Neural crest cell (in vitro differentiated cells): ENCODE results near the gene POU2F1. TPM values are rescaled to one million over a fixed set of nuclear protein-coding genes. Genes with fewer than 3 reads are reported as not detected.
A peak's percentile ranks its signal among the peaks of the same experiment; 100 is the strongest.

Experiments used
- DNase-seq: peaks from one replicate; pipeline ENCODE4 v3.0.0; 2021; ENCODE audit warnings: low read depth, mixed read lengths, low spot score
- H3K27ac Mint-ChIP-seq: one replicate; pipeline ENCODE4 v1.8.0; 2021; ENCODE audit warnings: mild to moderate bottlenecking, mixed read lengths; ENCODE audit not compliant: unreplicated experiment
- H3K27me3 Mint-ChIP-seq: 2 replicates; pipeline ENCODE4 v1.8.0; 2021; ENCODE audit warnings: low read depth, mild to moderate bottlenecking, mixed read lengths
- H3K36me3 Mint-ChIP-seq: 2 replicates; pipeline ENCODE4 v1.8.0; 2021; ENCODE audit warnings: low read depth, mild to moderate bottlenecking, mixed read lengths
- H3K4me1 Mint-ChIP-seq: 2 replicates; pipeline ENCODE4 v1.8.0; 2021; ENCODE audit warnings: mixed read lengths
- H3K4me3 Mint-ChIP-seq: one replicate; pipeline ENCODE4 v1.8.0; 2021; ENCODE audit warnings: mild to moderate bottlenecking, mixed read lengths
- H3K9me3 Mint-ChIP-seq: 2 replicates; pipeline ENCODE4 v1.8.0; 2021; ENCODE audit warnings: mixed read lengths
- long read RNA-seq: library from polyadenylated mRNA; unstranded; transcript quantifications from one replicate; pipeline ENCODE4 v2.0.0, GENCODE V29; 2020
- total RNA-seq: library from RNA; stranded (reverse); gene quantifications from 2 replicates; pipeline ENCODE4 v1.2.1, GENCODE V29; 2021
- TF ChIP-seq, protein P1 (sequence below): fragments of 200-600 bp; sonication (generic); conservative IDR thresholded peaks from 2 replicates; pipeline ENCODE4 v1.5.0; 2021; ENCODE audit warnings: antibody characterized with exemption, mild to moderate bottlenecking

The POU2F1 gene
- total RNA-seq = 40.1 and 52.6 TPM in 2 replicates
- long read RNA-seq, full-length matches to known transcripts = 1 of 25 reads
- long read RNA-seq, partial matches to known transcripts = 13 of 25 reads
- long read RNA-seq, other reads (novel, unspliced or antisense) = 11 of 25 reads

DNA sequence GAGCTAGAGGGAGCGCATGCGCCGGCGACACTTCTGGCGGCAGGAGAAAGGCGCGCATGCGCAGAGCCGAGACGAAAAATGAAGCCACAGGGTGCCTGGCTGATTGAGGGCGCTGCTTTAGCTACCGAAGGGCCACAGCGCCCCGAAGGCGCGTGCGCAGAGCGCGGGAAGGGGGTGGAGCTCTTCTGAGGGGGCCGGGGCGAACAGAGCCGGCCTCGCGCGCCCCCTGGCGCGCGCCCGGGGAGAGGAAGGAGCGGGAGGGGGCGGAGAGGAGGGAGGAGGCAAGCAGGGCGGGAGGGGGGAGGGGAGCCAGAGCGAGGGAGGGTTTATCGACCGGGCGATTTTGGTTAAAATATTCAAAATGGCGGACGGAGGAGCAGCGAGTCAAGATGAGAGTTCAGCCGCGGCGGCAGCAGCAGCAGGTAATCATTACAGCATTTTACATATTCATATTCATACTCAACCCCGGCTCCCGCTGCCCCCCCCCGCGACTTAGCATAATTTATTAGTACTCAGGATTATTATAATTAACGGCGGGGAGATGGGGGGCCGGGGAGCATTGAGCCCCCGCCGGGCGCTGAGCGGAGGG, at the start of gene POU2F1:
TSS of gene POU2F1 (plus strand) at position 350 of the 589 bp plus-strand sequence. CDS start at position 362, 12 bp downstream.
- no peaks in the 10 kb centered on the region for H3K36me3 Mint-ChIP-seq
- peaks cover 7% of the 10 kb centered on the region for H3K27me3 Mint-ChIP-seq
- H3K4me1 Mint-ChIP-seq = peaks cover 48% of the 10 kb centered on the region
- peaks cover 6% of the 10 kb centered on the region for H3K9me3 Mint-ChIP-seq
- peak within 1 kb of the TSS; percentile 99 for H3K4me3 Mint-ChIP-seq
- TF ChIP-seq, protein P1, sequence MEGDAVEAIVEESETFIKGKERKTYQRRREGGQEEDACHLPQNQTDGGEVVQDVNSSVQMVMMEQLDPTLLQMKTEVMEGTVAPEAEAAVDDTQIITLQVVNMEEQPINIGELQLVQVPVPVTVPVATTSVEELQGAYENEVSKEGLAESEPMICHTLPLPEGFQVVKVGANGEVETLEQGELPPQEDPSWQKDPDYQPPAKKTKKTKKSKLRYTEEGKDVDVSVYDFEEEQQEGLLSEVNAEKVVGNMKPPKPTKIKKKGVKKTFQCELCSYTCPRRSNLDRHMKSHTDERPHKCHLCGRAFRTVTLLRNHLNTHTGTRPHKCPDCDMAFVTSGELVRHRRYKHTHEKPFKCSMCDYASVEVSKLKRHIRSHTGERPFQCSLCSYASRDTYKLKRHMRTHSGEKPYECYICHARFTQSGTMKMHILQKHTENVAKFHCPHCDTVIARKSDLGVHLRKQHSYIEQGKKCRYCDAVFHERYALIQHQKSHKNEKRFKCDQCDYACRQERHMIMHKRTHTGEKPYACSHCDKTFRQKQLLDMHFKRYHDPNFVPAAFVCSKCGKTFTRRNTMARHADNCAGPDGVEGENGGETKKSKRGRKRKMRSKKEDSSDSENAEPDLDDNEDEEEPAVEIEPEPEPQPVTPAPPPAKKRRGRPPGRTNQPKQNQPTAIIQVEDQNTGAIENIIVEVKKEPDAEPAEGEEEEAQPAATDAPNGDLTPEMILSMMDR = peak; percentile 63
- peak within 1 kb of the TSS; percentile 98 for H3K27ac Mint-ChIP-seq
- peak; percentile 99 for DNase-seq

DNA sequence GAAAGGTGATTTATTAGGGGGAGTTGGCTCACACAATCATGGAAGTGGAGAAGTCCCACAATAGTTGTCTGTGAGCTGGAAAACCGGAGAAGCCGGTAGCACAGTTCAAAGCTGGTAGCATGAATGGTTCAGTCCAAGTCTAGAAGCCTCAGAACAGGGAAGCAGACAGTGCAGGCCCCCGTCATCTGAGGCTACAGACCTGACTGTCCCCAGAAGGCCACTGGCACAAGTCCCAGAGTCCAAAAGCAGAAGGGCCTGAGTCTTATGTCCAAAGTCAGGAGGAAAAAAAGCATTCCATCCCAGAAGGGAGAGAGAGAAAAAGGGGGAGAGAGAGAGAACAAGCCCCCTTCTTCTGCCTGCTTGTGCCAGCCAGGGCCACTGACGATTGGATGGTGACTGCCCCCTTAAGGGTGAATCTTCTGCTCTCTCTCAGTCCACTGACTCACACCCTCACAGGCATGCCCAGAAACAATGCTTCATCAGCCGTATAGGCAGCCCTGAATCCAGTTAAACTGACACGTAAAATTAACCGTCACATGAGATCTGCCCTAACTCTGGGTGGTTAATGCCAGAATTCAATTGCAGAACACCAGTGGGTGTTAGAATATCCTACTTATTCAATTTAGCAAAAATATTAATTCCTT, 49.3 kb upstream of the POU2F1 start:
- Mint-ChIP-seq H3K27me3 (peaks cover 10% of the 10 kb centered on the region), H3K27ac (no peak overlapping the region), H3K4me3 (no peak overlapping the region), H3K36me3 (peaks cover 2% of the 10 kb centered on the region), H3K4me1 (peaks cover 11% of the 10 kb centered on the region), H3K9me3 (no peaks in the 10 kb centered on the region)
- TF ChIP-seq, protein P1 = no peak
- no peak for DNase-seq

DNA sequence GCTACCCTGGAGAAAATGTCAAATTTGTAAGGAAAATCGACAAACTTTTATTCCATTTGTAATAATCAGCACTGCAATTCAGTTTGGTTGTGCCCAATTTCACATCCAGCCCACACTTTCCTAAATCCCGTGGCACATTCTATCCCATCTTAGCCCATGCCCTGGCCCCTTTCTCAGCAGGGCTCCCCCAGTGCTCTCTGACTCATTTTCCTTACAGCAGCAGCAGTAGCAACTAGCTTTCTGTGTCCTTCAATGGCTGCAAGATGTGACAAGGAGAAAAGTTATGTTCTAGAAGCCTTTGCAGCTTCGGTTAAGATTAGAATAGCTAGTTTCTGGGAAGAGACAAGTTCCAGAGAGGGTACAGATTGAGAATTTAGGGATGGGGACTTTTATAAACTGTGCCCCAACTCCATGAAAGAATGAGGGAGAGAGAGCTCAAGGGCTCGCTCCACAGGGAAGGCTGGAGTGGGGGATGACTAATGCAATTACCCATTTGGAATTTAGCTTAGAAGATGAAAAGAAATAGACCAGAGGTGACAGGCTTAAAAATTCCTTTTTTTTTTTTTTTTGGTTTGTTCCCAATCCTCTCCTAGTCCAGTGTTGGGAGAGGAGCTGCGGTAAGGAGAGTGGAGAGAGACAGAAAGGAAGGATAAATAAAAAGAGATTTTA, 47.0 kb upstream of the POU2F1 start:
- peaks cover 4% of the 10 kb centered on the region for H3K9me3 Mint-ChIP-seq
- H3K27me3 Mint-ChIP-seq = peaks cover 3% of the 10 kb centered on the region
- H3K4me1 Mint-ChIP-seq = peaks cover 10% of the 10 kb centered on the region
- TF ChIP-seq, protein P1 = no peak
- DNase-seq = no peak
- no peak overlapping the region for H3K27ac Mint-ChIP-seq
- no peaks in the 10 kb centered on the region for H3K36me3 Mint-ChIP-seq
- no peak overlapping the region for H3K4me3 Mint-ChIP-seq

DNA sequence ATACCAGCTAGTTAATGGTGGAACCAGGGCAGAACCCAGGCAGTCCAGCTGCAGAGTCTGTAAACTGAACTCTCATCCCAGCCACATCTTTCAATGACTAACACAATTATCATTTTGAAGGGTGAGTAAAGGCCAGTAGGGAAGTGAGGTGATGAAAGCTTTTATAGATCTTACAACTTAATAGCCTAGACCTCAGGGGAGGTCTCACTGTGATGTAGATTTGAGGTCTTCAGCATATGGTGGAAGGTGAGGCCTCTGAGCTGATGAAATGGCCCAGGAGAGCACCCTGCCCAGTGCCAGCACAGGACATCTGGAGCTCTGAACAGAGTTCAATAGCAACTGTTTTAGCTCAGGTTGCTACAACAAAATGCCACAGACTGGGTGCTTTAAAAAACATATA, 44.8 kb upstream of the POU2F1 start:
- Mint-ChIP-seq H3K4me3 (no peak overlapping the region), H3K9me3 (peaks cover 4% of the 10 kb centered on the region), H3K36me3 (no peaks in the 10 kb centered on the region), H3K27me3 (peaks cover 3% of the 10 kb centered on the region), H3K4me1 (peaks cover 10% of the 10 kb centered on the region), H3K27ac (no peak overlapping the region)
- TF ChIP-seq, protein P1 = no peak
- no peak for DNase-seq

DNA sequence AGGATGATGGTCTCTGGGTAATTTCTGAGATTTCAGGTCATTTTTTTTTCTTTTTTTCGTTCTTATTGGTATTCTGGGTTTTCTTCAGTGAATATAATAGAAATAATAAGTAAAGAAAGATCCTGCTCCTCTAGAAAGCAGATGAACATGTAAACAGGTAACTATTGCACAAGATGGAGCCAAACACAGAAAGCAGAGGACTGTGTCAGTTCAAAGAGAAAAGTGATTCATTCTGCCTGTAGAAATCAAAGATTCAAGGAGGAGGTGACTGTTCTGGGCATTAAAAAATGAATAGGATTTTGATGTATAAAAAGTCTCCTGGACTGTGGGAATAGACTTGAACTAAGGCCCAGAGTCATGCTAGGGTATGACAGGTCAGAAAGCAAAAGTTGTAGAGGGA, 41.9 kb upstream of the POU2F1 start:
- H3K9me3 Mint-ChIP-seq = peaks cover 7% of the 10 kb centered on the region
- no peak overlapping the region for H3K4me3 Mint-ChIP-seq
- H3K27ac Mint-ChIP-seq = no peak overlapping the region
- DNase-seq = no peak
- H3K4me1 Mint-ChIP-seq = peaks cover 6% of the 10 kb centered on the region
- no peaks in the 10 kb centered on the region for H3K36me3 Mint-ChIP-seq
- H3K27me3 Mint-ChIP-seq = peaks cover under 1% of the 10 kb centered on the region
- TF ChIP-seq, protein P1 = no peak
